HCEC 1CT (cell line): ENCODE data around the gene DHRS9.

ENCODE experiments used
- DNase-seq: peaks from one replicate; pipeline ENCODE4 v3.0.0-alpha.2; 2017

The DHRS9 gene

DNA sequence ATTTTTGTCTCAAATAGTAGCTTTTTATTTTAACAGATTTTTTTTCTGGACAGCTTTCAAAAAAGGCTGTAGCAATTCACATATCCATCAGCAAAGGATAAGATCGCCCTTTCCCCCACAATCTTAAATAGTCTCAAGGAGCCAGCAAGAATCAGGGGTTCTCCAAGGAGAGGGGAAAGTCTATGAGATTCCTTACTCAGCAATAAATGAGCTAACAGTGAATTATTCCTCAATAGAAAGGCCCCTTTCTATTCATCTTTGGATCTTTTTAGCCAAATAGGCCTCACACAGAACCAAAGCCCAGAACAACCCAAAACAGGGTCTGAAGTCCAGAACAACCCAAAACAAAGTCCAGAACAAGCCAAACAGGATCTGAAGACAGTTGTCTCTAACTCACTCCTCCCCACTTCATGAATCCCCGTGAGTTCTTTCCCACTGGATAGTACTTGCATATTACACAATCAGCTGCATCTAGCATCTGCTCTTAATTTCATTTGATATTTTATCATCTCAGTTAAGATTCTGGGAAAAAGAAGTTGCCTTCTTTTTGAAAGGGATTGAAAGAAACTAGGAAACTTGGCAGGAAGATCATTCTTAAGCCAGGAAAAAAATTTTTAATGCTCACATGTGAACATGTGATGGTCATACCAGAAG is 3.4 kb upstream of the DHRS9 start:
- DNase-seq = no peak

DNA sequence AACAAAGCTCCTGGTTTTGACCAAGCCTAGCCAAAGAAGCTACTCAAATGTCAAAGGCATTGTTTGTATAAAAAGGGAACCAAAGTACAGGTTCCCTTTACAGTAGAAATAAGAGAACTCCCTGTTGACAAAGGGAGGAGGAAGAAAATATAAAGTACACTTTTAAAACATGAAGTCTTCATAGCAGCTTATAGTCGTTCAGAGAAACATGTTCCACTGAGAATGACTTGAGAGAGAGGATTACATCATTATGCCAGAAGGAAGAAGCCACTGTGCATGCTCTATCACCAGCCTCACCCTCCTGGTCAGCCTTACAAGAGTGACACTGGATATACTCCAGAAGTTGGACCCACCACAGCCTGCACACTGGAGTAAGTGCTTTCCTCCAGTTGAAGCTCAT is 2.5 kb upstream of the DHRS9 start:
- no peak for DNase-seq

- no peak for DNase-seq
Measured at GRCh38 chr2:169069833-169070232, 470 bp downstream of the DHRS9 start.

GRCh38 chr2:169071455-169071854 is 2.1 kb downstream of the DHRS9 start:
- no peak for DNase-seq

- DNase-seq = no peak
Measured at GRCh38 chr2:169072163-169072925, 3.0 kb downstream of the DHRS9 start.

- DNase-seq = peak; percentile 38
Measured at GRCh38 chr2:169073211-169073962, 4.0 kb downstream of the DHRS9 start.

DNA sequence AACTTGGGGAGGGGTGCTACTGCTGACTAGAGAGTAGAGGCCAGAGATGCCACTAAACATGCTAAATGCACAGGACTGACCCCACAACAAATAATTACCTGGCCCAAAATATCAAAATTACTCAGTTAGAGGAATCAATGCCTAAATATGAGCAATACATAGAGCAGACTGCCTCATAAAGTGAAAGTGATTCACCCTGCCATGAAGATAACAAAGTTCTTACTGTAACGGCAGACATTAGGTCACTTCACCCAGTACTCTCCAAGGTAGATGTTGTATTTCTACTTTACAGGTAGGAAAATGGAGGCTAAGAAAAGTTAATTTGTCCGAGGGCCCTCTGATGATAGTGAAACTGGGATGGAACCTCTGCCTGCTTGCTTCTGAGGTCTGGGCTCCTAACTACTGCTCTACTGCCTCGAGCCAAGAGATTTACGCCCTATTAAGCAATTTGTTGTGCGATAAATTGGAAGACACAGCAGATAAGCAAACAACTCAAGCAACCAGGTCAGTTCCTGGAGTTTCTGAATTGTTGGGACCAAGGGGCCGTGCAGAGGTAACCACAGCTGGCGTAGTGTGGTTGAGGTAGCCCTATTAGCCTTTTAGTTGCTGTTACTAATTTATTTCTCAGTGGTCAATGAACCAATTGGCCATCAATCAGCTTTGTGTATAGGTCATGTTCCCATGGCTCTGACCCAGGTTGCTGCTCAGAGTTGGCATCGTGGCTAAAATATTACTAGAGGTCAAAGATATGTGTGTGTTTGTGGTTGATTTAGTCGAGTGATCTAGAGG is 4.8 kb downstream of the DHRS9 start:
- DNase-seq = peak; percentile 15

DNA sequence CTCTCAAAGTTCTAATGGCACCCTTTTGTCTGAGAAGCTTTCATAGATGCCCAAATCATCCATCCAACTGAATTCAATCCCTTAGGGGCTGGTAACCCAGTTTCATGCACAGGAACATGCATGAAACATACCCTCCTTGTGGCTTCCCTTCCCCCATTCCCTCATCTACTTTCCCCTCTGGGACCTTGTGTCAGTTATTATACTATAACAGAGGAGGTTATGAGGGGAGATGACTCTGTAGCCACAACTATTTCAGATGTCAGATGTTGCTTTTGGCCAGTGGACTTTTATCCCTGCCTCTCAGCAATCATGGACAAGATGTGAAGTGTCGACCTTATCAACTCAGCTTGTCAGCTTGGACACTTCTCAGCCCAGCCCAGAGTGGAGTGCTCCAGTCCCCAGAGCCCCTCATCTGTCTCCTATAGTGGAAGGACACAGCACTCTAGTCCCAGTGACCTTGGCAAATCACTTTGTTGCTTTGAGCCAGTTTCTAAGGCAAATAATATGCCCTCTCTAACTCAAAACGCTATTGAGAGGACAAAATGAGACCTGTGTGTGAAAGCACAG is 8.4 kb downstream of the DHRS9 start:
- DNase-seq = no peak

- DNase-seq = no peak
Measured at GRCh38 chr2:169080250-169081069, 11.1 kb downstream of the DHRS9 start.

DNA sequence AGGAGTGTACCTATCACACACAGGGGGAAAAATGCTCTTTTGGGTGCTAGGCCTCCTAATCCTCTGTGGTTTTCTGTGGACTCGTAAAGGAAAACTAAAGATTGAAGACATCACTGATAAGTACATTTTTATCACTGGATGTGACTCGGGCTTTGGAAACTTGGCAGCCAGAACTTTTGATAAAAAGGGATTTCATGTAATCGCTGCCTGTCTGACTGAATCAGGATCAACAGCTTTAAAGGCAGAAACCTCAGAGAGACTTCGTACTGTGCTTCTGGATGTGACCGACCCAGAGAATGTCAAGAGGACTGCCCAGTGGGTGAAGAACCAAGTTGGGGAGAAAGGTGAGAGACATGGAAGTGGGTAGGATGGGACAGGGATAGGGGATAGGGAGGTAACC is 12.2 kb downstream of the DHRS9 start:
- DNase-seq = no peak

- DNase-seq = no peak
Measured at GRCh38 chr2:169082995-169083394, 13.6 kb downstream of the DHRS9 start.

GRCh38 chr2:169086893-169087467 is 17.6 kb downstream of the DHRS9 start:
- DNase-seq = no peak

DNA sequence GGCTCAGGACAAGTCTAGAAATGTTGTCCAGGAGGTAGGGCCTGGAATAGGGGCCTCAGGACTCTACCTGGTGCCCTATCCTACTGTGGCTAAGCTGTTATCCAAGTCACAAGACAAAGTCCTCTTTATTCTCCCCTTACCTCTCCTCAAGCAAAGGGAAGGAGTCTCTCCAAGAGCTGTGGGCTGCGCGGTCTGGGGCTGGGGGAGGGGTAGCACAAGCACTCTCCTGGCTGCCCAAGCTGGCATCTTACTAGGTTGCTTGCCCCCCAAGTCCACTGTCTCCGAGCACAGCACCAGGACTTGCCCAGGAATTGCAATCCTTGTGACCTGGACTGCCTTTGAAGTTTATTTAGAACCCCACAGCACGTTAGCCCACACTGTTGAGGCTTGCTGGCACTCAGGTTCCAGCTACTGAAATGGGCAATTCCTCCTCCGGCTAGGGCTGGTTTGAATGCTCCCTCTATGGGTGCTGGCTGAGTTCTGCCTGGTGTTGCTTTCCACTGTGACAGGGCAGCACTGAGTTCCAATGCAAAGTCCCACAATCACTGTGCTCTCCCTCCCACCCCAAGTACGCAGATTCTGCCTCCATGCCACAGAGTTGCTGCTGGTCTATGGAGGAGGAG is 18.5 kb downstream of the DHRS9 start:
- DNase-seq = no peak

GRCh38 chr2:169089182-169089581 is 19.8 kb downstream of the DHRS9 start:
- no peak for DNase-seq

DNA sequence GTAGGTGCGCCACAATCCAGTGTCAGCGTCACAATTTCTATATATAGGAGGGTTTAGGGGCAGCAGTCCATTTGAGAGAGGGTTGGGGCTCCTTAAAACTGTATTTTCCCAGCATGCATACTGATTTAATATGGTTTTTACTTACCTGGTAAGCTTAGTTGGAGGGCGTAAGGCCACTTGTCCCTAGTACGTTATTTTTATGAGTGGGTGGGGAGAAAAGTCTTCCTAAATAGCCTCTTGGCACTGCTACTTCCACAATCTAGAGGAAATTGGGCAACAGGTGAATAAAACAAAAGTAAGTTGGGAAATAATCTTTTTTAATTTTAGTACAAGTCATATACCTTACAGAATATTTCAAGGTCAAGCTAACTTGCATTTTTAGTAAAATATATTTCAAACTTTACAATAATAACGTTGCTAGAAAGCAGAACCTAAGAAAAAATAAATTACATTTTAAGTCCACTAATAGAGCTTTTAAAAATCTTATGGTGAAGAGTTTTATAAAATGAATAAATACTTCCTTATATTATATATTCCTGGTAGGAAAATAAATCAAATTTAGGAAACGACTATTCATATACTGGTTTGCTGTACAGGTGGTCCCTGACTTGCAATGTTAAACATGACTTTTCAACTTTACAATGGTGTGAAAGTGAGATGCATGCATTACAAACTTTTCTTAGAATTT is 20.9 kb downstream of the DHRS9 start:
- DNase-seq = no peak

GRCh38 chr2:169091256-169091655 is 21.9 kb downstream of the DHRS9 start:
- no peak for DNase-seq

GRCh38 chr2:169091761-169092519 is 22.6 kb downstream of the DHRS9 start:
- DNase-seq = peak; percentile 62

GRCh38 chr2:169093535-169093934 is 24.2 kb downstream of the DHRS9 start:
- DNase-seq = no peak

DNA sequence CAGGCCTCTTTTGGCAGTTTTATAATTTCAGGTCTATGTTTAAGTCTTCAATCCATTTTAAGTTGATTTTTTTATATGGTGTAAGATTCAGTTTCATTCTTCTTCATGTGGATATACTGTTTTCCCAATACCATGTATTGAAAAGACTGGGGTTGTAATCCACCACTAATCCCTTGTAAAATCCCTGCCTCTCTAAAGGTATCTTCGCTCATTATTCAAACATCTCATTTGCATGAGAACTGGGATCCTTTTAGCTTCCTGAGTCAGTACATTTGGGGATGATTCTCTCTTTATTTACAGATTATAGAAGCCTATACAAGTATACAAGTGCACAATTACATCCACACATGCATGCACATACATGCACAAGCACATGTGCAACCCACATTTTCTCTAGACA is 25.3 kb downstream of the DHRS9 start:
- no peak for DNase-seq
